DND-41 (cell line): ENCODE data around the gene ZIC5.

Experiments used
- ATAC-seq: fragments of 200-7000 bp; cut with Tn5 transposase; 3 replicates; pipeline ENCODE4 v1.9.1; 2021; ENCODE audit warnings: low read depth; ENCODE audit not compliant: insufficient read depth
- DNase-seq: peaks from one replicate; pipeline ENCODE4 v3.0.0-alpha.2; 2020
- H2AFZ ChIP-seq: 2 replicates; pipeline ENCODE4 v1.6.0; 2012; ENCODE audit warnings: low read depth, low read length
- H3K27ac ChIP-seq: 2 replicates; pipeline ENCODE4 v1.5.1; 2012; ENCODE audit warnings: low read length, inconsistent platforms
- H3K27me3 ChIP-seq: fragments of 200-600 bp; sonication (generic); 2 replicates; pipeline ENCODE4 v1.6.0; 2012; ENCODE audit warnings: low read length, mild to moderate bottlenecking, inconsistent platforms; ENCODE audit not compliant: insufficient read depth, poor library complexity
- H3K36me3 ChIP-seq: 2 replicates; pipeline ENCODE4 v1.5.1; 2012; ENCODE audit warnings: low read length, inconsistent platforms; ENCODE audit not compliant: insufficient read depth
- H3K4me1 ChIP-seq: 2 replicates; pipeline ENCODE4 v1.5.1; 2012; ENCODE audit warnings: mild to moderate bottlenecking, low read length; ENCODE audit not compliant: insufficient read depth
- H3K4me2 ChIP-seq: 2 replicates; pipeline ENCODE4 v1.6.0; 2012; ENCODE audit warnings: mild to moderate bottlenecking, moderate library complexity, low read length, inconsistent platforms; ENCODE audit not compliant: insufficient read depth
- H3K4me3 ChIP-seq, 2 experiments: fragments of 200-600 bp in 1 of 2; shearing (Covaris generic) in 1 of 2; 2 replicates each; pipeline ENCODE4 v1.5.1; 2012 to 2016; ENCODE audit warnings: inconsistent platforms in 2 of 2, low read length in 2 of 2, mild to moderate bottlenecking in 2 of 2, low read depth in 1 of 2, moderate library complexity in 1 of 2
- H3K79me2 ChIP-seq: 2 replicates; pipeline ENCODE4 v1.6.0; 2012; ENCODE audit warnings: low read length, inconsistent platforms; ENCODE audit not compliant: insufficient read depth
- H3K9ac ChIP-seq: 2 replicates; pipeline ENCODE4 v1.6.0; 2012; ENCODE audit warnings: low read depth, mild to moderate bottlenecking, inconsistent platforms, low read length, moderate library complexity
- H3K9me3 ChIP-seq: 2 replicates; pipeline ENCODE4 v1.5.1; 2012; ENCODE audit warnings: low read length, moderate library complexity, mild to moderate bottlenecking, inconsistent platforms; ENCODE audit not compliant: insufficient read depth, severe bottlenecking
- H4K20me1 ChIP-seq: 2 replicates; pipeline ENCODE4 v1.6.0; 2012; ENCODE audit warnings: low read length; ENCODE audit not compliant: insufficient read depth
- EZH2 ChIP-seq: IDR thresholded peaks from 3 replicates; pipeline ENCODE4 v1.6.1; 2012; ENCODE audit warnings: borderline replicate concordance, low read depth, mild to moderate bottlenecking, moderate library complexity, low read length, inconsistent platforms; ENCODE audit not compliant: severe bottlenecking
- TF ChIP-seq, protein P1 (sequence below): IDR thresholded peaks from 2 replicates; pipeline ENCODE4 v1.5.1; 2012; ENCODE audit warnings: borderline replicate concordance, low read length, moderate library complexity, mild to moderate bottlenecking; ENCODE audit not compliant: poor library complexity, severe bottlenecking; ENCODE audit errors: extremely low read depth

ZIC5 gene

DNA sequence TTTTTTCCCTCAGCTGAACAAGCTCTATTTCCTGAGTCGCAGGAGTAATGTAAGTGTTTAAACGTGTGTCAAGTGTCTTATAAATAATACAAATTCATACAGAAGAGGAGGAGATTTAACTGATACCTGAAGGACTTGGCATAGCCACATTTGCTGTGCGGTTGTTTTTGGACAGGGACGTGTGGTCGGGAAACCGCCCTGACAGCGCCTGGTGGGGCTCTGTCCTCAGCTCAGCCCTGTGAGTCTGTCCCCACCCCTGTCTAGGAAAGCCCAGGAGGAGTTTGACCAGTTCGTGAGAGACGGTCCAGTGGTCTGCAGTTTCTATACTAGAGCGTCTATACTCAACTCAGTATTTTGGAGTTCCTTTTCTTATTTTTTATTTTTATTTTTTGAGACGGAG is 26.7 kb upstream of the ZIC5 start:
- Histone ChIP-seq H3K9me3 (no peaks in the 10 kb centered on the region), H3K4me3 (no peak overlapping the region), H3K4me1 (peaks cover 3% of the 10 kb centered on the region), H3K36me3 (no peaks in the 10 kb centered on the region), H4K20me1 (no peaks in the 10 kb centered on the region), H3K4me2 (no peak overlapping the region), H3K27me3 (no peaks in the 10 kb centered on the region), H3K27ac (no peak overlapping the region), H3K79me2 (no peaks in the 10 kb centered on the region), H3K9ac (no peak overlapping the region), H2AFZ (no peak overlapping the region)
- TF ChIP-seq EZH2 = no peak
- TF ChIP-seq, protein P1, sequence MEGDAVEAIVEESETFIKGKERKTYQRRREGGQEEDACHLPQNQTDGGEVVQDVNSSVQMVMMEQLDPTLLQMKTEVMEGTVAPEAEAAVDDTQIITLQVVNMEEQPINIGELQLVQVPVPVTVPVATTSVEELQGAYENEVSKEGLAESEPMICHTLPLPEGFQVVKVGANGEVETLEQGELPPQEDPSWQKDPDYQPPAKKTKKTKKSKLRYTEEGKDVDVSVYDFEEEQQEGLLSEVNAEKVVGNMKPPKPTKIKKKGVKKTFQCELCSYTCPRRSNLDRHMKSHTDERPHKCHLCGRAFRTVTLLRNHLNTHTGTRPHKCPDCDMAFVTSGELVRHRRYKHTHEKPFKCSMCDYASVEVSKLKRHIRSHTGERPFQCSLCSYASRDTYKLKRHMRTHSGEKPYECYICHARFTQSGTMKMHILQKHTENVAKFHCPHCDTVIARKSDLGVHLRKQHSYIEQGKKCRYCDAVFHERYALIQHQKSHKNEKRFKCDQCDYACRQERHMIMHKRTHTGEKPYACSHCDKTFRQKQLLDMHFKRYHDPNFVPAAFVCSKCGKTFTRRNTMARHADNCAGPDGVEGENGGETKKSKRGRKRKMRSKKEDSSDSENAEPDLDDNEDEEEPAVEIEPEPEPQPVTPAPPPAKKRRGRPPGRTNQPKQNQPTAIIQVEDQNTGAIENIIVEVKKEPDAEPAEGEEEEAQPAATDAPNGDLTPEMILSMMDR = no peak
- DNase-seq (no peak), ATAC-seq (no peak)

DNA sequence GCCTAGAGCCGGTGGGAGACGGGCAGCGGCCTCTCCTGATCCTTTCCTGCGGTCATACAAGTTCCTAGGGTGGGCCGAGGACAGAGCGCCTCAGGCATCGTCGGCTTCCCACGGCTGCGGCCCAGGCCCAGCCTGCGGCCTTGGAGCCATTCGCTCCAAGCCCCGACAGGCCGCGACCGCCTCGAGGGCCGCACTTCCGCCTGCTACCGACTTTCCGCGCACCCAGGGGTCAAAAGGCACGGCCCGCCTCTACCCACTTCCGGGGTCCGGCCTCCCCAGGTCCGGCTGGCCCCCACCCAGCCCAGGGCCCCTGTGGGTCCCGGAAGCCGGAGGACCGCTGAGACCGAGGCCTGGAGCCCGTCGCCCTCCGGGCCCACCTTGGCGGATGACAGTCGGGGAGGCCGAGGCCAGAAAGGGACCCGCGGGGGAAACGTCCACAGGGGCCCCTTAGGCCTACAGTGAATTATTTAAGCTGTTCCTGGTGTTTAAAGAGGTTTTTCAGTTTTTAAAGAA is 26.2 kb upstream of the ZIC5 start:
- Histone ChIP-seq H3K9ac (no peak overlapping the region), H3K36me3 (no peaks in the 10 kb centered on the region), H3K27me3 (no peaks in the 10 kb centered on the region), H2AFZ (no peak overlapping the region), H3K4me2 (no peak overlapping the region), H3K4me3 (no peak overlapping the region), H4K20me1 (no peaks in the 10 kb centered on the region), H3K4me1 (peaks cover 8% of the 10 kb centered on the region), H3K27ac (no peak overlapping the region), H3K79me2 (no peaks in the 10 kb centered on the region), H3K9me3 (no peaks in the 10 kb centered on the region)
- DNase-seq = no peak
- ATAC-seq = no peak
- TF ChIP-seq EZH2 = no peak
- TF ChIP-seq, protein P1 = no peak

DNA sequence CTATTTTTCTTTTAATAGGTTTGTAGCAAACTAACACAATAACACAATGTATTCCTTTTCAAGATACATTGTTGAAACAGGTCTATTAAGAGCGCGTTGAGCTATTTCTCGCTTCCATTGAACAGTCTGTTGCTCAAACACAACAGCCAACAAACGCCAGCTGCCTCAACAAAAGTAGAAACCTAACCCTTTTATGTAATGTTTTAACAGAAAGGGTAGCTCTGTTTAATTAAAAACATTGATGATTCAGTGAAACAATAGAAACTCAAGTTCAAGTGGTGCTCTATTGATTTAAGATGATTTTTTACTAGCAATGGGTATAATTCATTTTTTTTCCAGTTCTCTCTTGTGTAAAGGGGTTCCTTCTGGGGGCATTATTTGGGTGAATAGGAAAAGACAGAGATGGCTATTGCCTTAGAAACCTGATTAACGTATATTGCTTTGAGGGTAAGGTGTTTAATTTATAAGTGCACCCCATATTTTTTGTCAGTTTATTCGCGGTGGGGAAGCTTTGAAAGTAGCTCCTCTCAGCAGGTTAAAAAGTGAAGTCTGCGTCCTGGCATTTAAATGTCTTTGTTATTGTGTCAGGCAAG is 24.9 kb upstream of the ZIC5 start:
- no peaks in the 10 kb centered on the region for H3K27me3 ChIP-seq
- H3K4me2 ChIP-seq = no peak overlapping the region
- TF ChIP-seq, protein P1 = no peak
- TF ChIP-seq EZH2 = no peak
- H3K9me3 ChIP-seq = no peaks in the 10 kb centered on the region
- H2AFZ ChIP-seq = no peak overlapping the region
- ATAC-seq (no peak), DNase-seq (no peak)
- no peak overlapping the region for H3K9ac ChIP-seq
- no peaks in the 10 kb centered on the region for H3K36me3 ChIP-seq
- H4K20me1 ChIP-seq = no peaks in the 10 kb centered on the region
- peaks cover 17% of the 10 kb centered on the region for H3K4me1 ChIP-seq
- no peaks in the 10 kb centered on the region for H3K79me2 ChIP-seq
- H3K4me3 ChIP-seq = no peak overlapping the region
- no peak overlapping the region for H3K27ac ChIP-seq
